ENCODE data around the gene NNMT.

DNA sequence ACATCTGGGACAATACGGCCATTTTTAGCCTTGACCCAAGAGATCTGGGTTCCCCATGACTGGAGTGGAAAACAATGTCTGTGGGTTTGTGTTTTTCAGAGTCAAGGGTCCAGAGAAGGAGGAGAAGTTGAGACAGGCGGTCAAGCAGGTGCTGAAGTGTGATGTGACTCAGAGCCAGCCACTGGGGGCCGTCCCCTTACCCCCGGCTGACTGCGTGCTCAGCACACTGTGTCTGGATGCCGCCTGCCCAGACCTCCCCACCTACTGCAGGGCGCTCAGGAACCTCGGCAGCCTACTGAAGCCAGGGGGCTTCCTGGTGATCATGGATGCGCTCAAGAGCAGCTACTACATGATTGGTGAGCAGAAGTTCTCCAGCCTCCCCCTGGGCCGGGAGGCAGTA lies 15.7 kb downstream of the NNMT start:
- TF ChIP-seq, protein P1, sequence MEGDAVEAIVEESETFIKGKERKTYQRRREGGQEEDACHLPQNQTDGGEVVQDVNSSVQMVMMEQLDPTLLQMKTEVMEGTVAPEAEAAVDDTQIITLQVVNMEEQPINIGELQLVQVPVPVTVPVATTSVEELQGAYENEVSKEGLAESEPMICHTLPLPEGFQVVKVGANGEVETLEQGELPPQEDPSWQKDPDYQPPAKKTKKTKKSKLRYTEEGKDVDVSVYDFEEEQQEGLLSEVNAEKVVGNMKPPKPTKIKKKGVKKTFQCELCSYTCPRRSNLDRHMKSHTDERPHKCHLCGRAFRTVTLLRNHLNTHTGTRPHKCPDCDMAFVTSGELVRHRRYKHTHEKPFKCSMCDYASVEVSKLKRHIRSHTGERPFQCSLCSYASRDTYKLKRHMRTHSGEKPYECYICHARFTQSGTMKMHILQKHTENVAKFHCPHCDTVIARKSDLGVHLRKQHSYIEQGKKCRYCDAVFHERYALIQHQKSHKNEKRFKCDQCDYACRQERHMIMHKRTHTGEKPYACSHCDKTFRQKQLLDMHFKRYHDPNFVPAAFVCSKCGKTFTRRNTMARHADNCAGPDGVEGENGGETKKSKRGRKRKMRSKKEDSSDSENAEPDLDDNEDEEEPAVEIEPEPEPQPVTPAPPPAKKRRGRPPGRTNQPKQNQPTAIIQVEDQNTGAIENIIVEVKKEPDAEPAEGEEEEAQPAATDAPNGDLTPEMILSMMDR (IDR thresholded peaks at IDR 0.05), result no peak
- no peak for TF ChIP-seq POLR2AphosphoS5 (IDR thresholded peaks at IDR 0.05)
